ENCODE results near the gene DOCK2.

DNA sequence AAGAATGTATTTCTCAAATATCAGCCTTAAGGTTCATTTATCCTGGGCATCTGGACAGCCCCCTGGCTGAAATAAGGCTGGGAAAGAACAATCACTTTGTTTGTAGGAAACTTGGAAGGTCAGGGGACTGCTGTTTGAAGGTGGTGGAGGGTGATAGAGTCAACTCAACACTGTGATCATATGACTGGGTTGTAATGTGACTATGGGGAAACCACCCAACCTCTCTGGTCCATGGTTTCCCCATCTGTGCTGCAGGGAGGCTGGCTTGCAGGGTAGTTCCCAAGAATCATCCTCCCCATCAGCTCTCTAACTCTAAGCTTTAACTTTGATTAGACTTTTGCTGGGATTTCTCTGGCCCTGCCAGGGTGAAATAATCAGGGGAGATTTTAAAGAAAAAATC is 333.3 kb downstream of the DOCK2 start:
- TF ChIP-seq, protein P1, sequence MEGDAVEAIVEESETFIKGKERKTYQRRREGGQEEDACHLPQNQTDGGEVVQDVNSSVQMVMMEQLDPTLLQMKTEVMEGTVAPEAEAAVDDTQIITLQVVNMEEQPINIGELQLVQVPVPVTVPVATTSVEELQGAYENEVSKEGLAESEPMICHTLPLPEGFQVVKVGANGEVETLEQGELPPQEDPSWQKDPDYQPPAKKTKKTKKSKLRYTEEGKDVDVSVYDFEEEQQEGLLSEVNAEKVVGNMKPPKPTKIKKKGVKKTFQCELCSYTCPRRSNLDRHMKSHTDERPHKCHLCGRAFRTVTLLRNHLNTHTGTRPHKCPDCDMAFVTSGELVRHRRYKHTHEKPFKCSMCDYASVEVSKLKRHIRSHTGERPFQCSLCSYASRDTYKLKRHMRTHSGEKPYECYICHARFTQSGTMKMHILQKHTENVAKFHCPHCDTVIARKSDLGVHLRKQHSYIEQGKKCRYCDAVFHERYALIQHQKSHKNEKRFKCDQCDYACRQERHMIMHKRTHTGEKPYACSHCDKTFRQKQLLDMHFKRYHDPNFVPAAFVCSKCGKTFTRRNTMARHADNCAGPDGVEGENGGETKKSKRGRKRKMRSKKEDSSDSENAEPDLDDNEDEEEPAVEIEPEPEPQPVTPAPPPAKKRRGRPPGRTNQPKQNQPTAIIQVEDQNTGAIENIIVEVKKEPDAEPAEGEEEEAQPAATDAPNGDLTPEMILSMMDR (IDR thresholded peaks at IDR 0.05), result no peak
- no peak for TF ChIP-seq POLR2A (IDR thresholded peaks at IDR 0.05)

Measured in adrenal gland (tissue), 5 donors.